ENCODE results near the gene CEP72.

CEP72 gene

DNA sequence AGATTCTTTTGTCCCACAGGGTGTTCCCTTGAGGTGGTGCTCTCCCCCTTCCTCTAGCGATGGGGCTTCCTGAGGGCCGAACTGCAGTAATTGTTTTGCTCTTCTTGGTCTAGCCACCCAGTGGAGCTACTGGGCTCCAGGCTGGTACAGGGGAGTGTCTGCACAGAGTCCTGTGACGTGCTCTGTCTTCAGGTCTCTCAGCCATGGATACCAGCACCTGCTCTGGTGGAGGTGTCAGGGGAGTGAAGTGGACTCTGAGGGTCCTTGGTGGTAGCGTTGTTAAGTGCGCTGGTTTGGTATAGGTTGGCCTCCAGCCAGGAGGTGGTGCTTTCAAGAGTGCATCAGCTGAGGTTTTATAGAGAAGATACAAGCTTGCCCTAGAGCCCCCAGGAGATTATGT lies 20.4 kb upstream of the CEP72 start:
- H3K4me3 ChIP-seq (ENCODE audit: low read depth, low read length), result no peak overlapping the region
- DNase-seq, result no peak
- H3K4me1 ChIP-seq, result no peaks in the 10 kb centered on the region
- peaks cover 18% of the 10 kb centered on the region; the same call in 1 of the 2 replicates for H3K27me3 ChIP-seq
- no peaks in the 10 kb centered on the region for H3K36me3 ChIP-seq
- no peaks in the 10 kb centered on the region for H3K9me3 ChIP-seq
- no peak for TF ChIP-seq CTCF (IDR thresholded peaks at IDR 0.05; ENCODE audit: low read depth, low read length)

DNA sequence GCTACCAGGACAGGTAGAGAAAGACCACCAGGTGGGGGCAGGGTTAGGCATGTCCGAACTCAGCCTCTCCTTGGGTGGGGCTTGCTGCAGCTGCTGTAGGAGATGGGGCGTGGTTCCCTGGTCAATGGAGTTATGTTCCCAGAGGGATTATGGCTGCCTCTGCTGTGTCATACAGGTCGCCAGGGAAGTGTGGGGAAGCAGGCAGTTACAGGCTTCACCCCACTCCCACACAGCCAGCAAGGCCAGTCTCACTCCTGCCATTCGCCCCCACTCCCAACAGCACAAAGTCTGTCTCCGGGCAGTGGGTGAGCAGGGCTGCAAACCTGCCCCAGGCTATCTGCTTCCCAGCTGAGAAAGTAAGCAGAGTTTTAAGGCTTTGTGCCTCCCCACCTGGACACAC lies 20.0 kb upstream of the CEP72 start:
- no peaks in the 10 kb centered on the region for H3K4me1 ChIP-seq
- no peaks in the 10 kb centered on the region for H3K36me3 ChIP-seq
- no peak for DNase-seq
- TF ChIP-seq CTCF (IDR thresholded peaks at IDR 0.05; ENCODE audit: low read depth, low read length), result no peak
- H3K27me3 ChIP-seq, result peaks cover 18% of the 10 kb centered on the region; the same call in 1 of the 2 replicates
- no peaks in the 10 kb centered on the region for H3K9me3 ChIP-seq
- H3K4me3 ChIP-seq (ENCODE audit: low read depth, low read length), result no peak overlapping the region

DNA sequence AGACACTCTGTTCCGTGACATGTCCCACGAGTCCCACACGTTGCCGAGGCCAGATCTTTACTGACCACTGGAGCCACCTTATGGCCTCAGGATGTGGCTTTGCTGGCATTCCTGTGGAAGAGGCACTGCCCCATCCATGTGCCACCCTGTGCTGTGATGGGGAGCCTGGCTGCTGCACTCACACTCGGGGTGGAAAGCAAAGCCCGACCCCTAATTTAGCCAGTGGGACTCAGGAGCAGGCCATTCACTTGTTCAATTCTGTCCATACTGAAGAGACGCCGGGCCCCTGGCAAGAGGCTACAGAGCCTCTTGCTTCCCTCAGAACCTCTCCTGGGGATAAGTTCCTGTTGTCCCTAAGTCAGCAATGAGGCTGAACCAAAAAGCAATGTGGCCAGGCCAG lies 18.6 kb upstream of the CEP72 start:
- Histone ChIP-seq H3K27me3 (peaks cover 26% of the 10 kb centered on the region), H3K9me3 (no peaks in the 10 kb centered on the region), H3K4me3 (ENCODE audit: low read depth, low read length) (no peak overlapping the region), H3K36me3 (no peaks in the 10 kb centered on the region), H3K4me1 (no peaks in the 10 kb centered on the region)
- no peak for DNase-seq
- no peak for TF ChIP-seq CTCF (IDR thresholded peaks at IDR 0.05; ENCODE audit: low read depth, low read length)

DNA sequence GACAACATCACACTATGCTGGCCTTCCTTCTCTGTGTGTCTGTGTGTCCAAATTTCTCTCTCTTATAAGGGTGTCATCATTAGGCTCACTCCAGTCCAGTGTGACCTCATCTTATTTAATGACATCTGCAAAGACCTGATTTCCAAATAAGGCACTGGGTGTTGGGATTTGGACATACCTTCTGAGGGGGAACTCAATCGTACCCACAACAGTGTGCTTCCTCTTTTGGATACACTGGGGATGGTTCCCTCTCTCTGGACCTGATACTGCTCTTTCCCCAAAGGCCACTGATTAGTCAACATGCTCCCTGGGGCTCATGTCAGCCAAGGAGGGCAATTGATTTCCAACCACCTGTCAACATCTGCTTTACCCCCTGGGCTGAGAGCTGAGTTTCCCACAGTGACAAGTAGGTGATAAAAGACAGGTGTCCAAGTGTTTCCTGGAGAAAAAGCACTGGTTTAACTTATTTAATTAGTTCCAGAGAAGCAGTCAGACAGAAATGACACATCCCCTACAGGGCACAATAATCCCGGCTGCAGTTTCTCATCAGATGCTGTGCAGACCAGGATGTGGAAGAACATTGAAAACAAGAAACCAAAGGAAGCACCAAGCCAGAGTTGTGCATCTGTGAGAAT lies 17.8 kb upstream of the CEP72 start:
- Histone ChIP-seq H3K4me3 (ENCODE audit: low read depth, low read length) (no peak overlapping the region), H3K9me3 (no peaks in the 10 kb centered on the region; the same call in 1 of the 2 replicates), H3K27me3 (peaks cover 25% of the 10 kb centered on the region), H3K36me3 (no peaks in the 10 kb centered on the region), H3K4me1 (no peaks in the 10 kb centered on the region)
- no peak for TF ChIP-seq CTCF (IDR thresholded peaks at IDR 0.05; ENCODE audit: low read depth, low read length)
- DNase-seq, result no peak

- Histone ChIP-seq H3K4me3 (ENCODE audit: low read depth, low read length) (no peak overlapping the region), H3K27me3 (peaks cover 25% of the 10 kb centered on the region), H3K9me3 (no peaks in the 10 kb centered on the region; the same call in 1 of the 2 replicates), H3K36me3 (no peaks in the 10 kb centered on the region), H3K4me1 (no peaks in the 10 kb centered on the region)
- no peak for TF ChIP-seq CTCF (IDR thresholded peaks at IDR 0.05; ENCODE audit: low read depth, low read length)
- no peak for DNase-seq
Observed at GRCh38 chr5:595285-595875, 16.8 kb upstream of the CEP72 start.

- peaks cover 19% of the 10 kb centered on the region for H3K27me3 ChIP-seq
Observed at GRCh38 chr5:597871-598563, 14.1 kb upstream of the CEP72 start.

More at GRCh38 chr5:597871-598563, 14.1 kb upstream of the CEP72 start:
- Histone ChIP-seq H3K9me3 (no peaks in the 10 kb centered on the region; the same call in 1 of the 2 replicates), H3K36me3 (no peaks in the 10 kb centered on the region), H3K4me1 (no peaks in the 10 kb centered on the region), H3K4me3 (ENCODE audit: low read depth, low read length) (no peak overlapping the region)
- TF ChIP-seq CTCF (IDR thresholded peaks at IDR 0.05; ENCODE audit: low read depth, low read length), result no peak
- no peak for DNase-seq

Data from BE2C (cell line).